22Rv1 (cell line): ENCODE data around the gene MAPK8IP2.
"Not testable (repeated sequence)": the region's sequence is repeated elsewhere in the genome, so short reads cannot be mapped to it uniquely, and the experiment has no call there.

Source experiments
- H3K27ac ChIP-seq: fragments of 450-650 bp; 2 replicates; pipeline ENCODE4 v1.5.1; 2017
- CTCF ChIP-seq: fragments of 450-650 bp; IDR thresholded peaks from 2 replicates; pipeline ENCODE4 v1.5.1; 2017; ENCODE audit warnings: mild to moderate bottlenecking
- ZFX ChIP-seq: fragments of 450-650 bp; IDR thresholded peaks from 2 replicates; pipeline ENCODE4 v1.6.1; 2017; ENCODE audit warnings: antibody characterized with exemption, borderline replicate concordance

The MAPK8IP2 gene

DNA sequence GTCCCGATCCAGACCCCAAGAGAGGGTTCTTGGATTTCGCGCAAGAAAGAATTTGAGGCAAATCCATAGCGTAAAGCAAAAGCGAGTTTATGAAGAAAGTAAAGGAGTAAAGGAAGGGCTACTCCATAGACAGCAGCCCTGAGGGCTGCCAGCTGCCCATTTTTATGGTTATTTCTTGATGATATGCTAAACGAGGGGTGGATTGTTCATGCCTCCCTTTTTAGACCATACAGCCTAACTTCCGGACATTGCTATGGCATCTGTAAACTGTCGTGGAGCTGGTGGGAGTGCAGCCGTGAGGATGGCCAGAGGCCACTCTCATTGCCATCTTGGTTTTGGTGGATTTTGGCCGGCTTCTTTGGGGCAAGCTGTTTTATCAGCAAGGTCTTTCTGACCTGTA is 52.7 kb downstream of the MAPK8IP2 start:
- H3K27ac ChIP-seq: no peak overlapping the region
- TF ChIP-seq CTCF (no peak), ZFX (no peak)

- H3K27ac ChIP-seq: not testable (repeated sequence)
Observed at GRCh38 chr22:50654664-50655063, 54.1 kb downstream of the MAPK8IP2 start.

- TF ChIP-seq CTCF (no peak), ZFX (no peak)
- no peak overlapping the region for H3K27ac ChIP-seq
Observed at GRCh38 chr22:50656122-50657070, 55.8 kb downstream of the MAPK8IP2 start.

- TF ChIP-seq CTCF (no peak), ZFX (no peak)
- H3K27ac ChIP-seq: no peak overlapping the region
Observed at GRCh38 chr22:50657925-50658324, 57.3 kb downstream of the MAPK8IP2 start.

DNA sequence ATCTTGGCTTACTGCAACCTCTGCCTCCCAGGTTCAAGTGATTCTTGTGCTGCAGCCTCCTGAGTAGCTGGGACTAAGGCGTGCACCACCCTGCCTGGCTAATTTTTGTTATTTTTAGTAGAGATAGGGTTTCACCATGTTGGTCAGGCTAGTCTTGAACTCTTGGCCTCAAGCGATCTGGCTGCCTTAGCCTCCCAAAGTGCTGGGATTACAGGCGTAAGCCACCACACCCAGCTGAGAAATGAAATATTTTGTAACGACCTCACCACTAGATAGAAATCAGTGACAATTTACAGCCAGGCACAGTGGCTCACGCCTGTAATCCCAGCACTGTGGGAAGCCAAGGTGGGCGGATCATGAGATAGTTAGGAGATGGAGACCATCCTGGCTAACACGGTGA is 59.1 kb downstream of the MAPK8IP2 start:
- H3K27ac ChIP-seq: not testable (repeated sequence)

DNA sequence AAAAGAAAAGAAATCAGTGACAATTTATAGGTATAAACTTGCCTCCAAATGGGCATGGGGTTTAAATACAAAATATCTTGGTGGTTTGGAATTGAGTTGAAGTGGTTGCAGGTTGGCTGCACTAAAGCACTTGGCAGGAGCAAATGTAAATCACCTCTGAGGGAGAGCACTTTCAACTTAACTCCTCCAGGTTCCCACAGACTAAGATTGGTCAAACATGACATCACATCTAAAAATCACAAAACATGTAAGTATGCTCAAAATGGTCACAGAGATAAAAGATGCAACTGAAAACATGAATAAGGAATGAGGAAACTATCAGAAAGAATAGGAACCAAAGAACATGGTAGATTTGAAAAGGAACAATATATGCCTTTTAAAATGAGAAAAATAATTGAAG is 59.7 kb downstream of the MAPK8IP2 start:
- H3K27ac ChIP-seq: no peak overlapping the region
- TF ChIP-seq ZFX (no peak), CTCF (no peak)
